HepG2 (cell line): ENCODE results near the gene MICAL1. TPM values are rescaled to one million over a fixed set of nuclear protein-coding genes. Genes with fewer than 3 reads are reported as not detected.

Experiments used
- CEBPB ChIP-seq: IDR thresholded peaks from 2 replicates; pipeline ENCODE4 v1.6.1; 2011; ENCODE audit warnings: low read depth, low read length, improper control_type of control experiment, borderline replicate concordance
- DNMT3B ChIP-seq: conservative IDR thresholded peaks from 2 replicates; pipeline ENCODE4 v1.6.1; 2016; ENCODE audit warnings: missing biosample characterization, control low read depth
- ERF ChIP-seq: IDR thresholded peaks from 2 replicates; pipeline ENCODE4 v1.6.1; 2018; ENCODE audit warnings: missing biosample characterization, missing genetic modification reagents
- HNF4A ChIP-seq: sonication (generic); formaldehyde crosslinking; IDR thresholded peaks from 2 replicates; pipeline ENCODE4 v1.4.0; 2020; ENCODE audit warnings: missing genetic modification reagents
- MED8 ChIP-seq: sonication (generic); formaldehyde crosslinking; IDR thresholded peaks from 2 replicates; pipeline ENCODE4 v1.8.1; 2023; ENCODE audit warnings: mild to moderate bottlenecking, missing genetic modification reagents; ENCODE audit not compliant: insufficient replicate concordance
- MTERF4 ChIP-seq: sonication (generic); formaldehyde crosslinking; IDR thresholded peaks from 2 replicates; pipeline ENCODE4 v1.8.0; 2023; ENCODE audit warnings: mild to moderate bottlenecking, missing genetic modification reagents
- NFAT5 ChIP-seq: sonication (generic); formaldehyde crosslinking; IDR thresholded peaks from 2 replicates; pipeline ENCODE4 v1.4.0; 2020; ENCODE audit warnings: missing genetic modification reagents
- PRPF4 ChIP-seq: fragments of 200-400 bp; formaldehyde crosslinking; IDR thresholded peaks from 2 replicates; pipeline ENCODE4 v1.6.1; 2016; ENCODE audit warnings: low read length, low read depth; ENCODE audit not compliant: poor library complexity, severe bottlenecking
- RBAK ChIP-seq: sonication (generic); formaldehyde crosslinking; IDR thresholded peaks from 2 replicates; pipeline ENCODE4 v1.5.1; 2020; ENCODE audit warnings: mild to moderate bottlenecking, missing genetic modification reagents
- RFXANK ChIP-seq: IDR thresholded peaks from 2 replicates; pipeline ENCODE4 v1.6.1; 2016
- RFXAP ChIP-seq: sonication (generic); formaldehyde crosslinking; IDR thresholded peaks from 2 replicates; pipeline ENCODE4 v1.4.0; 2020; ENCODE audit warnings: missing genetic modification reagents, borderline replicate concordance
- SALL2 ChIP-seq: sonication (generic); formaldehyde crosslinking; IDR thresholded peaks from 2 replicates; pipeline ENCODE4 v1.8.1; 2023; ENCODE audit warnings: mild to moderate bottlenecking, missing genetic modification reagents, inconsistent platforms
- TEAD2 ChIP-seq: sonication (generic); formaldehyde crosslinking; IDR thresholded peaks from 2 replicates; pipeline ENCODE4 v1.9.0; 2021; ENCODE audit warnings: missing genetic modification reagents
- TGIF2 ChIP-seq: IDR thresholded peaks from 2 replicates; pipeline ENCODE4 v1.6.1; 2016; ENCODE audit warnings: control low read depth, missing compliant biosample characterization
- ZMYM3 ChIP-seq: sonication (generic); formaldehyde crosslinking; IDR thresholded peaks from 2 replicates; pipeline ENCODE4 v1.5.1; 2020; ENCODE audit warnings: mild to moderate bottlenecking, missing genetic modification reagents
- ZNF17 ChIP-seq: sonication (generic); formaldehyde crosslinking; IDR thresholded peaks from 2 replicates; pipeline ENCODE4 v1.5.0; 2020; ENCODE audit warnings: mild to moderate bottlenecking, missing genetic modification reagents
- ZNF282 ChIP-seq: fragments of 450-650 bp; IDR thresholded peaks from 2 replicates; pipeline ENCODE4 v1.6.1; 2018; ENCODE audit not compliant: partially characterized antibody
- ZNF644 ChIP-seq: IDR thresholded peaks from 2 replicates; pipeline ENCODE4 v1.6.1; 2016; ENCODE audit warnings: low read depth
- ZSCAN12 ChIP-seq: sonication (generic); formaldehyde crosslinking; IDR thresholded peaks from 2 replicates; pipeline ENCODE4 v1.9.0; 2021; ENCODE audit warnings: mild to moderate bottlenecking, missing genetic modification reagents
- polyA plus RNA-seq, 8 experiments: library from polyadenylated mRNA; depleted of rRNA in 3 of 8; stranded (reverse) in 7 of 8; unstranded in 1 of 8; fragments of >200 nt; fragmentation: Illumina TruSeq in 4 of 8; extraction: Trizol in 4 of 8; gene quantifications; 2 replicates each; pipeline versions ENCODE4 v1.2.1 to v1.2.3, GENCODE V29; 2011 to 2016; ENCODE audit warnings: low read depth in 4 of 8, missing spikeins in 1 of 8, mixed read lengths in 1 of 8; ENCODE audit not compliant: insufficient read depth in 1 of 8
- total RNA-seq, 5 experiments: library from RNA; depleted of rRNA; stranded (reverse); fragments of >200 nt; fragmentation: Illumina TruSeq; extraction: Trizol; gene quantifications; 2 replicates each; pipeline ENCODE4 v1.2.3, GENCODE V29; 2016; ENCODE audit warnings: low read depth in 1 of 5
- TF ChIP-seq, protein P1 (sequence below): sonication (generic); formaldehyde crosslinking; IDR thresholded peaks from 2 replicates; pipeline ENCODE4 v1.5.0; 2020; ENCODE audit warnings: missing genetic modification reagents, mild to moderate bottlenecking, borderline replicate concordance

The MICAL1 gene
- total and polyA plus RNA-seq, 2 of the 13 experiments (the other 11 are each of a cell fraction or from before 2014, with no cell fraction given), result 6.9 to 39.0 TPM

GRCh38 chr6:109482905-109483734 is 27.5 kb upstream of the MICAL1 start, which contains the start of gene ZBTB24 (continued):
- TF ChIP-seq NFAT5 (CRISPR knock-in tag) (no peak), TEAD2 (CRISPR knock-in tag) (no peak), PRPF4 (no peak), CEBPB (no peak), ZNF17 (CRISPR knock-in tag) (no peak), SALL2 (CRISPR knock-in tag) (peak; percentile 31; the same call in 1 of the 2 replicates), RFXANK (CRISPR knock-in tag) (no peak), ERF (CRISPR knock-in tag) (0 out of 2 replicates have a peak, but pooled peaks have one; percentile 16), DNMT3B (CRISPR knock-in tag) (no peak), HNF4A (no peak), RFXAP (CRISPR knock-in tag) (no peak), TGIF2 (CRISPR knock-in tag) (no peak), MED8 (no peak), ZSCAN12 (CRISPR knock-in tag) (no peak), ZNF644 (CRISPR knock-in tag) (no peak), MTERF4 (CRISPR knock-in tag) (peak; percentile 79; the same call in 1 of the 2 replicates), ZNF282 (no peak), ZMYM3 (CRISPR knock-in tag) (no peak), RBAK (CRISPR knock-in tag) (no peak)
- TF ChIP-seq, protein P1, sequence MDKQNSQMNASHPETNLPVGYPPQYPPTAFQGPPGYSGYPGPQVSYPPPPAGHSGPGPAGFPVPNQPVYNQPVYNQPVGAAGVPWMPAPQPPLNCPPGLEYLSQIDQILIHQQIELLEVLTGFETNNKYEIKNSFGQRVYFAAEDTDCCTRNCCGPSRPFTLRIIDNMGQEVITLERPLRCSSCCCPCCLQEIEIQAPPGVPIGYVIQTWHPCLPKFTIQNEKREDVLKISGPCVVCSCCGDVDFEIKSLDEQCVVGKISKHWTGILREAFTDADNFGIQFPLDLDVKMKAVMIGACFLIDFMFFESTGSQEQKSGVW, result no peak
